Erythroblast (primary cell): Measurements from ENCODE around the gene EME2.

Experiments
- GATA1 ChIP-seq: IDR thresholded peaks from 2 replicates; pipeline ENCODE4 v1.6.1; 2011; ENCODE audit warnings: low read depth, mild to moderate bottlenecking, control low read depth, low read length, moderate library complexity
- POLR2A ChIP-seq: IDR thresholded peaks from 2 replicates; pipeline ENCODE4 v1.6.1; 2011; ENCODE audit warnings: mild to moderate bottlenecking, low read length

- no peak for TF ChIP-seq POLR2A
- TF ChIP-seq GATA1, result no peak
These were observed 13.7 kb upstream of the EME2 start for GRCh38 chr16:1758923-1759322.
